GM21423 (cell line): ENCODE results near the gene RUVBL2.
"Not testable (repeated sequence)": the region's sequence is repeated elsewhere in the genome, so short reads cannot be mapped to it uniquely, and the experiment has no call there.

Source experiments
- ATAC-seq: cut with Tn5 transposase; IDR thresholded peaks from one replicate; pipeline ENCODE4 v1.9.1; 2021; ENCODE audit warnings: mild to moderate bottlenecking, moderate library complexity; ENCODE audit not compliant: unreplicated experiment

RUVBL2 gene

DNA sequence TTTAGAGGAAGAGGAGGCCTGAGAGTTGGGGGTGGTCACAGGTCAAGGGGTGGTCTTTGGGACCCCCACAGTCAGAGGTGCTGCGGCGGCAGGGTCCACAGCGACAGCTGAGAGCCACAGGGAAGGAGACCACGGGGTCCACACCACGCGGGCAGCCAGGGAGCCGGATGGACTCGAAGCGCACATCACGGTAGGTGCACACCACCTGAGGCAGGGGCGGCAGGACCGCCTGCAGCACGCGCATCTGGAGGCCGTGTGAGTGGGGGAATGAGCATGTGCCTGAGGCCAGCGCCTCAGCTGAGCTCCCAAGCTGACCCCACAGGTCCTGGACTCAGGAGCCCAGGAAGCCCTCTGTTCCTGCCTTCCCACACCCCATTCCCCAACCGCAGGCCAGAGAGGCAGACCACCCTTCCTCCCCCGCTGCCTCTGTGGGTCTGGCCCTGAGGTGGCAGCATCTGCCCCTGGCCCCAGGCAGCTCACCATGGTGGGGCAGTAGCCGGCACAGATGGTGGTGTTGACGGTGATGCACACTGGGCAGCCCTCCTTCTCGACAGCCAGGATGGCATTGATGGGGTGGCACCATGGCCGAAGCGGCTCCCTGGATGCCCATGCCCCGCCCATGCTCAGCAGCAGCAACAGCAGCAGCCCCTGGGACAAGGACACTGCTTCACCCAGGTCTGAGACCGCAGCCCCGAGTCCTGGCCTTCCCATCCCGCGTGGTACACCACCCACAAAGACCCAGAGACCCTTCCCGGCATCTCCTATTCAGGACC lies 22.6 kb downstream of the RUVBL2 start:
- ATAC-seq: no peak

DNA sequence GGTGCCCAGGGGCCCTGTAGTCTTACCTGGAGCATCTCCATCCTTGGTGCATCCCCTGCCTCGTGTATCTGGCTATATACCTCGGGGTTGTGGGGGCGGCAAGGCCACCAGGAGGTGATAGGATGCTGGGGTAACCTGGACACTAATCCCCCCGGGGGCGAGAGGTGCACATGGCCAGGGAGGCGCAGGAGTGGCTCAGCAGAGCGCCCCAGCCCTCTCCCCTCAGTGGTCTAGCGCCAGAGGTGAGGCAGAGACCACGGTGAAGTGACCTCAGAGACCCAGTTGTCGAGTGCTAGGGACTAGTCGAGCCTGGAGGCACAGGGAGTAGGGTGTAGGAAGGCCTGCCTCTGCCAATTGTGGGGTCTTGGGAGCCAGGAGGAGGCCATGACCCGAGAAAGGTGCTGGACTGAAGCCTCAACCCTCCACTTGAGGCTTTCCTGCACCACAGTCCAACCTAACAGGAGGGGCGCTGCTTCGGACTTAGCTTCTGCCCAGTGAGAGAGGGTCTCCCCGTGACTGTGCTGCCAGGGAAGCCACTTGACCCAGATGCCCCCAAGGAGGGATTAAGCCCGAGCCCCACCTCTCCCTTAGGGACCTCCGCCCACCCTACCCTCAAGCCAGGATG lies 23.5 kb downstream of the RUVBL2 start, which contains the start of gene LHB:
TSS of gene LHB (minus strand) at position 51 of the 625 bp plus-strand sequence. CDS start at position 41, 10 bp downstream.
- no peak for ATAC-seq

DNA sequence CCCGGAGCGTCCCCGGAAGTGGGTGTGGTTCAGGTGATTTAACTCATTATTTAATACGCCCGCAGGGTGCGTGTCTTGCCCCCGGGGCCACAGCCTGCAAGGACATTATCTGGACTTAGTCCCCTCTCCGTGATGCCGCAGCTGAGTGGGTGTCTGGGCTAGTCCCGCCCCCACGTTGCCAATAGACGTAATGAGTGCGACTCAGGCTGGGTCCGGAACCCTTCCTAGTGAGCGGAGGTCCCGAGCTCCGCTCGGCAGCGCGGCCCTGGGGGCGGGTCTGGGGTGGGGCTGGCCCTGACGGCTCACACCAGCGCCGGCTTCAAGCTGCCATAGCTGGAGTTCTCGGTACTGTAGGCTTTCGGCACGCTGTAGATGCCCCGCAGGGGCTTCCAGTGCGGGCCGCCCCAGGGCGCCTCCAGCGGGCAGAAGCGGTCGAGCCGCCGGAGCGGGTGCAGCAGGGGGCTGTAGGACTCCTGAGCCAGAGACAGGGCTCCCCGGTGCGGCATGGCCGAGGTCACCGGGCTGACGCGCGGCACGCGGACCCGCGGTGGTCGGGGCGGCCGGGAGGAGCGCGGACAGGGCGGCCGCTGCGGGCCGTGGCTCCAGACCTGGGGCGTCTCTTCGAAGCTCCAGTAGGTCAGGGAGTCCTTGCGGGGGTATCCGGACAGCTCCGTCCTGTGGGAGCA lies 24.1 kb downstream of the RUVBL2 start:
- no peak for ATAC-seq

DNA sequence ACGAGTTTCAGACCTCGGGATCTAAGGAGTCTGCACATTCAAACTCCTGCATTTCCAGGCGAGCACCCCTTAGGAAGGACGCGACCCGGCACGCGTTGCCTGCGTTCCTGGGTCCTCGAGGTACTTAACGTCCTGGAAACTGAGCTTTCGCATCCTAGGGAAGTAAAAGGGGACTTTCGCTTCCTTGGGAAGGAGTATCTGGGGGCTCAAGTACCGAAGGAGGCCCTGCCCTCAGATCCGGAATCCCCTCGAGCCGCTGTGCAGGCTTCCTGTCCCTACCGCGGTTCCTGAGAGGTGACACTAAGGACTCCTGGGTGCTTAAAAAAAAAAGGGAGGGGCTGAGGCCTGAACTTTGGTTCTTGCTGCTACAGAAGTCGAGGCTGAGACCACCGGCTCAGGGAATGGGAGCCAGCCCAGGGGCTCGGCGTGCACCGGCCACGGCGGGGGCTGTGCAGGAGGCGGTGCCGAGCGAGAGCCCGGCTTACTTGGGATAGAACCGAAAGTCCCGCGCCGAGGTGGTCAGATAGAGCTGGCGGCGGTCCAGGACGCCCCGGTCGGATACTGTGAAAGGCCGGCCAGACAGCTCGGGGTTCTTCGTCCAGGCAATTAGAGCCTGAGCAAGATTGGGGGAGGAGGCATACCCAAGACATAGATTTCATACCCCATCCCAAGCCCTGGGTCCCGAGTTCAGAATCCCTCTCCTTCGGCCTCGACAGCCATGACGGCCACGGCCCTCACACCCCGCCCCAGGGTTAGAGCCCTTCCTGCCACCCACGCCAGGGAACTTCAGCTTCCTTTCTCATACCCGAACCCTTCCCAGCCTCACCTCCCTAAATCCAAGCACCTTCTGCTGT lies 24.9 kb downstream of the RUVBL2 start:
- not testable (repeated sequence) for ATAC-seq

DNA sequence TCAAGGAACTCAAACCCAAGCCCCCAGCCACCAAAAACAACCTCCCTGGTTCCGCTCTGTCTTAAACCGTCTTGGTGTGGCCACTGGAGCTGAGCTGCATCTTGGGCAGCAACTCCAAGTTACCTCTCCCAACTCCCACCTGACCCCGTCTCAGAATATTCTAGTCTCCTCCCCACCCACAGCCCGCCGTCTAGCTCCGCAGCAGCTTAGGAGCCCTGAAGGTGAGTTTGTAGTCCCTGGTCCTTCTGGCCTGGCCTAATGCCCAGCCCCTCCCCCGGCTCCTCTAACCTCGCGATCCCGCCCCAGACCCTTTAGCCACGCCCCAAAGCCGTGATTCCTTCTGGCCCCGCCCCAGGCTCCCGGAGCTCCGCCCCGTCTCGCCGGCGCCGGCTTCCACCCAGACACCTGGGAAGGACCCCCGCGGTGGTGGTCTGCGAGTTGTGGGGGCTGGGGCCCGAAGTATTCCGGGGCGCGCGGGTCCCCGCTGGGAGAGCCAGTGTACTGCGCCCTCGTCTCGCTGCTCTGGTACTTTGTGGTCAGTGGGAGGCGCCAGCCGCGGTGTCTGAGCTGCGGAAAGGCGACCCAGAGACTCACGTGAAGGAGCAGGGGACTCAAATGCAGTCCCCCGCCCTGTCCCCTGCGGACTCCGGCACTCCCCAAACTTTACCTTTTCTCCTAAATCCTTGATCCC lies 25.7 kb downstream of the RUVBL2 start:
- no peak for ATAC-seq

- no peak for ATAC-seq
These were observed 26.7 kb downstream of the RUVBL2 start for GRCh38 chr19:49020342-49020741.

DNA sequence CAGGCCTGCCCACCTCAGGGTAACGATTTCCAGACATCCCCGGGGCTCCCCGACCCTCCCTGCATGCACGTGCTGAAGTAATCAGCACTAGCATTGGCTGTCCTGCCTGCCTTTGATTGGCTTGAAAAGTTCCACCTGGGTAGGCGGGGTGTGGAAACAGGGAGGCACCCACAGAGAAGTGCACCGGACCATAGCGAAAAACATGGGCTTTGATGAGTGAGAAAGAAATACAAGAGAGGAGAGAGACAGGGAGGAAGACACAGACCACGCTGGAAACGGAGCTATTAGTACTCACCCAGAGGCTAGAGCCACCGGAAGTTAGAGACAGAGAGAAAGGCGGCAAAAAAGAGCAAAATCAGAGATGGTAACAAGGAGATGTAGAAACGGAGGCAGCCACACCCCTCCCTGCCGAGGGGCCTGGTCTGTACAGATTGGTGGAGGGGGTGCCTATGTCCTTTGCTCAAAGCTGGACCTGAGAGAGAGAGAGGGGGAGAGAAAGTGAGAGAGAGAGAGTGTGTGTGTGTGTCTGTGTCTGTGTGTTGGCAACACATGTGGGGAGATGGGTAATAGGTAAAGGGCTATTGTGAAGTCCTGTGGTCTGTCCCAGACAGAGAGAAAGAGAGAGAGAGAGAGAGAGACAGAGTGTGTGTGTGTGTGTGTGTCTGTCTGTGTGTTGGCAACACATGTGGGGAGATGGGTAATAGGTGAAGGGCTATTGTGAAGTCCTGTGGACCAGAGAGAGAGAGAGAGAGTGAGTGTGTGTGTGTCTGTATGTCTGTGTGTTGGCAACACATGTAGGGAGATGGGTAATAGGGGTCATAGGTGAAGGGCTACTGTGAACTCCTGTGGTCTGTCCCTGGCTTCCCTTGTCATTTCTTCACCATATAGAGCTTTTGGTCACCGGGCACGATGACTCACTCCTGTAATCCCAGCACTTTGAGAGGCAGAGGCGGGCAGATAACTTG lies 27.5 kb downstream of the RUVBL2 start:
- no peak for ATAC-seq

DNA sequence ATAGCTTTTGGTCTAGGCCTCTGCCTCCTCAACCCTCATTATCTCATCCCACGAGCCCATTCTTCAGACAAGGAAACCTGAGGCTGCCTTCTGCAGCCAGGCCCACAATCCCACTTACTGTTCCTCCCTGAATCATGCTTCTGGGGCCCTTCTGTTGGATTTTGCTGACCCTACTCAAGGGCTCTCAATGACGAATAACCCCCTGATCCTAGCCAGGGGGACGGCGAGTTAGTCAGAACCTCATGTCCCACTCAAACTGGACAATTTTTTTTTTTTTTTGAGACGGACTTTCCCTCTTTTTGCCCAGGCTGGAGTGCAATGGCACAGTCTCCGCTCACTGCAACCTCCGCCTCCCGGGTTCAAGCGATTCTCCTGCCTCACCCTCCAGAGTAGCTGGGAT lies 28.4 kb downstream of the RUVBL2 start:
- no peak for ATAC-seq

DNA sequence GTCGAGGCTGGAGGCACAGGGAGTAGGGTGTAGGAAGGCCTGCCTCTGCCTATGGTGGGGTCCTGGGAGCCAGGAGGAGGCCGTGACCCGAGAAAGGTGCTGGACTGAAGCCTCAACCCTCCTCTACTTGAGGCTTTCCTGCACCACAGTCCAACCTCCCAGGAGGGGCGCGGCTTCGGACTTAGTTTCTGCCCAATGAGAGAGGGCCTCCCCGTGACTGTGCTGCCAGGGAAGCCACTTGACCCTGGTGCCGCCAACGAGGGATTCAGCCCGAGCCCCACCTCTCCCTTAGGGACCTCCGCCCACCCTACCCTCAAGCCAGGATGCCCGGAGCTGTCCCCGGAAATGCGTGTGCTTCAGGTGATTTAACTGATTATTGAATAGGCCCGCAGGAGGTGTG lies 30.5 kb downstream of the RUVBL2 start, which contains the start of gene CGB3:
TSS of gene CGB3 (minus strand) at position 101 of the 400 bp plus-strand sequence. CDS start 362 bp downstream, outside the sequence.
- ATAC-seq: not testable (repeated sequence)

DNA sequence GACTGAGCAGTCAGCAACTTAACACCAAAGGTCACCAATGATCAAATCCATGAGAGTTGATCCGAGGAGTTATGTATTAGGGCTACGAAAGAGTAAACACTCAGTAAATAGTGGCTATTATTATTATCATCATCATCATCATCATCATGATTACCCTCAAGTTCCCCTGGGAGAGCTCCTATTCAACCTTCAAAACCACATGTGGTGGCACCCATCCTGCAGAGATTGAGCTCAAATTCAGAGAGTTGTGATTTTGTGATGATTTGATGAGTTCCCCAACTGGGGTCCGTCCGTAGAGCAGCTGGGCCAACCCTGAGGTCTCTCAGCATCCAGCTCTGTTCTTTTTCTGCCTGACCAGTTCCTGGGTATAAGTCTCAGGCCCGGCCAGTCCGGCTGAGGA lies 31.4 kb downstream of the RUVBL2 start:
- ATAC-seq: not testable (repeated sequence)

GRCh38 chr19:49025599-49025998 lies 31.9 kb downstream of the RUVBL2 start:
- ATAC-seq: not testable (repeated sequence)

GRCh38 chr19:49028686-49029085 lies 35.0 kb downstream of the RUVBL2 start:
- ATAC-seq: not testable (repeated sequence)

DNA sequence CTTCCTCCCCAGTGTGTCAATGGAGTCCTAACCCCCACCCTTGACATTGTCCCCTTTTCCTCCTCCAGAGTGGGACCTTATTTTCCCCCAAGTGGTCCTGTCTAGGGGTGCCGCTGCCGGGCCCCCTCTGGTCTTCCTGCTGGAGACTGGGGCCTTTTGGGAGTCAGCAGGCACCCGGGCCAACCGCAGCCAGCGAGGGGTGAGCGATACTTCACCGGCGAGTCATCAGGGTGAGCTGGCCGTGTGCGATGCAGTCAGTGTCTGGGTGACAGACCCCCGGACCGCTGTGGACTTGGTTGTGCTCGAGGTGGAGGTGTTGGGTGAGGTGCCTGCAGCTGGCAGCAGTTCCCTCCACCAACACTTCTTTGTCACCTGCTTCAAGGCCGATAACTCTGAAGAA lies 36.1 kb downstream of the RUVBL2 start:
- not testable (repeated sequence) for ATAC-seq

GRCh38 chr19:49030323-49030722 lies 36.6 kb downstream of the RUVBL2 start:
- ATAC-seq: not testable (repeated sequence)

DNA sequence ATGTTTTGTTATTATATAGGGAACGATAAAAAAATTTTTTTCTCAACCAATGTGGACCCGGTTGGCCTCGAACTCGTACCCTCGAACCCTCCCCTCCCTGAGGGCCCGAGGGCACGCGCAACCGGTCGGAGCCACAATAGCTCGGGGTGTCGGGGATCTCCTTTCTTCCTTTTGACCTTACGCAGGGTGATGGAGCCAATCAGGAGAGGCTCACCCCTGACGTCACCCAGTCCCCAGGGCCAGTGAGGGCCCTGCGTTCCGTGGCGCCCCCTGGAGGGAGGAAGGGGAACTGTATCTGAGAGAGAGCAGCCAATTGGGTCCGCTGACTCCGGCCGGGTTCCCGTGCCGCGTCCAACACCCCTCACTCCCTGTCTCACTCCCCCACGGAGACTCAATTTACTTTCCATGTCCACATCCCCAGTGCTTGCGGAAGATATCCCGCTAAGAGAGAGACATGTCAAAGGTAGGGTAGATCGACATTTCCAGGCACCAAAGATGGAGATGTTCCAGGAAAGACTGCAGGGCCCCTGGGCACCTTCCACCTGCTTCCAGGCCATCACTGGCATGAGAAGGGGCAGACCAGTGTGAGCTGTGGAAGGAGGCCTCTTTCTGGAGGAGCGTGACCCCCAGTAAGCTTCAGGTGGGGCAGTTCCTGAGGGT lies 38.1 kb downstream of the RUVBL2 start, which contains the start of gene CGB2:
TSS of gene CGB2 (plus strand) at position 249 of the 660 bp plus-strand sequence. CDS start at position 455, 206 bp downstream.
- not testable (repeated sequence) for ATAC-seq

DNA sequence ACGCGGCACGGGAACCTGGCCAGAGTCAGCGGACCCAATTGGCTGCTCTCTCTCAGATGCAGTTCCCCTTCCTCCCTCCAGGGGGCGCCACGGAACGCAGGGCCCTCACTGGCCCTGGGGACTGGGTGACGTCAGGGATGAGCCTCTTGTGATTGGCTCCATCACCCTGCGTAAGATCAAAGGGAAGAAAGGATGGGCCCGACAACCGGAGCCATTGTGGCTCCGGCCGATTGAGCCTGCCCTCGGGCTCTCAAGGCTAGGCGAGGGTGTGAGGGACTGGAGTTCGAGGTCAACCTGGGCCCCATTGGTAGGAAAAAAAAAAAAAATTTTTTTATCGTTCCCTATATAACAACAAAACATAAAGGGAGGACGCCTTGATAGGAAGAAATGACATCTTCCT lies 43.1 kb downstream of the RUVBL2 start, which contains the start of gene CGB1:
TSS of gene CGB1 (minus strand) at position 81 of the 400 bp plus-strand sequence. CDS start 184 bp downstream, outside the sequence.
- not testable (repeated sequence) for ATAC-seq

- not testable (repeated sequence) for ATAC-seq
These were observed 44.4 kb downstream of the RUVBL2 start for GRCh38 chr19:49038111-49038510.
